ENCODE results near the gene RAP1GAP2. TPM values are rescaled to one million over a fixed set of nuclear protein-coding genes. Genes with fewer than 3 reads are reported as not detected.
A peak's percentile ranks its signal among the peaks of the same experiment; 100 is the strongest.

The RAP1GAP2 gene
- total RNA-seq, 1 donor from 2014 or later = 8.6 TPM

GRCh38 chr17:2850991-2851390 lies 54.8 kb downstream of the RAP1GAP2 start:
- TF ChIP-seq CTCF (IDR thresholded peaks at IDR 0.05; ENCODE audit: insufficient read depth, low read depth, low read length) (no peak), EZH2 (IDR thresholded peaks at IDR 0.05; ENCODE audit: insufficient read depth, low read length) (no peak)
- Histone ChIP-seq H3K27ac (ENCODE audit: low read depth, low read length) (no peak overlapping the region), H3K79me2 (ENCODE audit: insufficient read depth, low read length) (no peaks in the 10 kb centered on the region), H2AFZ (ENCODE audit: low read depth, low read length) (no peak overlapping the region), H3K4me3 (ENCODE audit: insufficient read depth, low read depth, low read length) (no peak overlapping the region), H3K4me1 (ENCODE audit: insufficient read depth, low read length) (peaks cover 13% of the 10 kb centered on the region), H3K36me3 (ENCODE audit: insufficient read depth, low read length) (no peaks in the 10 kb centered on the region), H3K9me3 (ENCODE audit: insufficient read depth, low read depth, low read length) (no peaks in the 10 kb centered on the region), H3K27me3 (ENCODE audit: insufficient read depth, low read length) (peaks cover 4% of the 10 kb centered on the region), H3K9ac (ENCODE audit: low read length) (no peak overlapping the region), H4K20me1 (ENCODE audit: insufficient read depth, low read length) (peaks cover 2% of the 10 kb centered on the region), H3K4me2 (ENCODE audit: low read length) (no peak overlapping the region)
- FAIRE-seq (no peak), DNase-seq (ENCODE audit: low read depth) (no peak)
- H3K27ac Mint-ChIP-seq (ENCODE audit: unreplicated experiment) = no peak overlapping the region
- no peaks in the 10 kb centered on the region for H3K9me3 Mint-ChIP-seq (ENCODE audit: unreplicated experiment)
- H3K27me3 Mint-ChIP-seq (ENCODE audit: low read depth, unreplicated experiment) = peaks cover 20% of the 10 kb centered on the region
- H3K4me3 Mint-ChIP-seq (ENCODE audit: unreplicated experiment) = peak overlapping the region; percentile 16
- H3K4me1 Mint-ChIP-seq (ENCODE audit: low read depth, unreplicated experiment) = peaks cover 10% of the 10 kb centered on the region
- no peaks in the 10 kb centered on the region for H3K36me3 Mint-ChIP-seq (ENCODE audit: low read depth, unreplicated experiment)

- H3K27ac Mint-ChIP-seq (ENCODE audit: unreplicated experiment) = no peak overlapping the region
- no peak overlapping the region for H3K4me3 Mint-ChIP-seq (ENCODE audit: unreplicated experiment)
- FAIRE-seq (no peak), DNase-seq (ENCODE audit: low read depth) (no peak)
- no peaks in the 10 kb centered on the region for H3K36me3 Mint-ChIP-seq (ENCODE audit: low read depth, unreplicated experiment)
- peaks cover 23% of the 10 kb centered on the region for H3K27me3 Mint-ChIP-seq (ENCODE audit: low read depth, unreplicated experiment)
- peaks cover 13% of the 10 kb centered on the region for H3K4me1 ChIP-seq (ENCODE audit: insufficient read depth, low read length)
- H3K36me3 ChIP-seq (ENCODE audit: insufficient read depth, low read length) = no peaks in the 10 kb centered on the region
- H3K79me2 ChIP-seq (ENCODE audit: insufficient read depth, low read length) = peaks cover 4% of the 10 kb centered on the region
- H3K9me3 Mint-ChIP-seq (ENCODE audit: unreplicated experiment) = no peaks in the 10 kb centered on the region
- H3K4me2 ChIP-seq (ENCODE audit: low read length) = no peak overlapping the region
- H2AFZ ChIP-seq (ENCODE audit: low read depth, low read length) = no peak overlapping the region
- peaks cover 5% of the 10 kb centered on the region for H4K20me1 ChIP-seq (ENCODE audit: insufficient read depth, low read length)
- TF ChIP-seq EZH2 (IDR thresholded peaks at IDR 0.05; ENCODE audit: insufficient read depth, low read length) (no peak), CTCF (IDR thresholded peaks at IDR 0.05; ENCODE audit: insufficient read depth, low read depth, low read length) (no peak)
- no peak overlapping the region for H3K27ac ChIP-seq (ENCODE audit: low read depth, low read length)
- no peak overlapping the region for H3K4me3 ChIP-seq (ENCODE audit: insufficient read depth, low read depth, low read length)
- no peak overlapping the region for H3K9ac ChIP-seq (ENCODE audit: low read length)
- no peaks in the 10 kb centered on the region for H3K9me3 ChIP-seq (ENCODE audit: insufficient read depth, low read depth, low read length)
- H3K27me3 ChIP-seq (ENCODE audit: insufficient read depth, low read length) = peaks cover 4% of the 10 kb centered on the region
- H3K4me1 Mint-ChIP-seq (ENCODE audit: low read depth, unreplicated experiment) = peaks cover 10% of the 10 kb centered on the region
These were observed 55.4 kb downstream of the RAP1GAP2 start for GRCh38 chr17:2851615-2852014.

- FAIRE-seq (no peak), DNase-seq (ENCODE audit: low read depth) (no peak)
- Histone ChIP-seq H3K4me3 (ENCODE audit: insufficient read depth, low read depth, low read length) (no peak overlapping the region), H3K9me3 (ENCODE audit: insufficient read depth, low read depth, low read length) (no peaks in the 10 kb centered on the region), H3K27me3 (ENCODE audit: insufficient read depth, low read length) (peaks cover 8% of the 10 kb centered on the region), H3K79me2 (ENCODE audit: insufficient read depth, low read length) (peaks cover 10% of the 10 kb centered on the region), H3K9ac (ENCODE audit: low read length) (no peak overlapping the region), H2AFZ (ENCODE audit: low read depth, low read length) (no peak overlapping the region), H3K4me1 (ENCODE audit: insufficient read depth, low read length) (peaks cover 13% of the 10 kb centered on the region), H3K36me3 (ENCODE audit: insufficient read depth, low read length) (no peaks in the 10 kb centered on the region), H3K4me2 (ENCODE audit: low read length) (no peak overlapping the region), H3K27ac (ENCODE audit: low read depth, low read length) (no peak overlapping the region), H4K20me1 (ENCODE audit: insufficient read depth, low read length) (peaks cover 5% of the 10 kb centered on the region)
- Mint-ChIP-seq H3K36me3 (ENCODE audit: low read depth, unreplicated experiment) (no peaks in the 10 kb centered on the region), H3K4me1 (ENCODE audit: low read depth, unreplicated experiment) (peaks cover 10% of the 10 kb centered on the region), H3K27me3 (ENCODE audit: low read depth, unreplicated experiment) (peaks cover 25% of the 10 kb centered on the region), H3K9me3 (ENCODE audit: unreplicated experiment) (no peaks in the 10 kb centered on the region), H3K27ac (ENCODE audit: unreplicated experiment) (no peak overlapping the region), H3K4me3 (ENCODE audit: unreplicated experiment) (peak overlapping the region; percentile 60)
- TF ChIP-seq EZH2 (IDR thresholded peaks at IDR 0.05; ENCODE audit: insufficient read depth, low read length) = no peak
- TF ChIP-seq CTCF (IDR thresholded peaks at IDR 0.05; ENCODE audit: insufficient read depth, low read depth, low read length) = no peak
These were observed 56.0 kb downstream of the RAP1GAP2 start for GRCh38 chr17:2852221-2852620.
